SJCRH30 (cell line): ENCODE results near the gene BRIX1. TPM values are rescaled to one million over a fixed set of nuclear protein-coding genes. Genes with fewer than 3 reads are reported as not detected.
"Not testable (repeated sequence)": the region's sequence is repeated elsewhere in the genome, so short reads cannot be mapped to it uniquely, and the experiment has no call there.

ENCODE experiments used
- DNase-seq, 2 experiments: peaks; one replicate each; pipeline ENCODE4 v3.0.0-alpha.2; 2015 to 2020
- H3K27ac ChIP-seq: fragments of 250-450 bp; sonication (Bioruptor Pico); 2 replicates; pipeline ENCODE4 v1.5.1; 2020; ENCODE audit warnings: mild to moderate bottlenecking, moderate library complexity
- H3K27me3 ChIP-seq: fragments of 250-450 bp; sonication (Bioruptor Pico); 2 replicates; pipeline ENCODE4 v1.5.1; 2020; ENCODE audit warnings: mild to moderate bottlenecking, moderate library complexity
- H3K36me3 ChIP-seq: fragments of 250-450 bp; sonication (Bioruptor Pico); 2 replicates; pipeline ENCODE4 v1.5.1; 2020; ENCODE audit warnings: mild to moderate bottlenecking, moderate library complexity
- H3K4me1 ChIP-seq: fragments of 250-450 bp; sonication (Bioruptor Pico); 2 replicates; pipeline ENCODE4 v1.5.1; 2020; ENCODE audit warnings: mild to moderate bottlenecking, moderate library complexity
- H3K4me3 ChIP-seq: fragments of 250-450 bp; sonication (Bioruptor Pico); 2 replicates; pipeline ENCODE4 v1.5.1; 2020; ENCODE audit warnings: mild to moderate bottlenecking, moderate library complexity
- H3K9me3 ChIP-seq: fragments of 250-450 bp; sonication (Bioruptor Pico); replicated peaks from 2 replicates; pipeline ENCODE4 v1.5.1; 2020; ENCODE audit warnings: mild to moderate bottlenecking, moderate library complexity
- total RNA-seq: library from RNA; depleted of rRNA; stranded (reverse); fragments of >200 nt; shearing (Covaris generic); gene quantifications from 2 replicates; pipeline ENCODE4 v1.2.3, GENCODE V29; 2014

The BRIX1 gene
- total RNA-seq, 1 experiment from 2014 or later, result 161 TPM

DNA sequence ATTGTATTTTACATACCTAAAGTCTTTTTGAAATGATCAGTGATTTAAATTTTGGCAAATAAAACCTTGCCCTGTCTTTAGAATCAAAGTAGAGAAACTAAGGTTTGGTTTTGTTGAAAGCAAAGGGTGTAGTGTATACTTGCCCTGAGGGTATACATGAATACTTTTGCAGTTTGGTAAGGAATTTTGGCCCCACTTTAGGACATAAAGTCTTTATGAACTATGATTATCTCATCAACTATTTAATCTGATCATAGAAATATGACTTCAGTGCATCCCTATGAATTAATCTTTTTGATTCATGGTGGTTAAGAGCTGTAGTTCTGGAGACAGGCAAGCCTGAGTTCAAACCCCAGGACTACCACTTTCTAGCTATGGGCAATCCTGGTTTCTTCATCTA, 17.9 kb upstream of the BRIX1 start:
- no peak overlapping the region for H3K4me3 ChIP-seq
- H3K27me3 ChIP-seq, result no peaks in the 10 kb centered on the region

DNA sequence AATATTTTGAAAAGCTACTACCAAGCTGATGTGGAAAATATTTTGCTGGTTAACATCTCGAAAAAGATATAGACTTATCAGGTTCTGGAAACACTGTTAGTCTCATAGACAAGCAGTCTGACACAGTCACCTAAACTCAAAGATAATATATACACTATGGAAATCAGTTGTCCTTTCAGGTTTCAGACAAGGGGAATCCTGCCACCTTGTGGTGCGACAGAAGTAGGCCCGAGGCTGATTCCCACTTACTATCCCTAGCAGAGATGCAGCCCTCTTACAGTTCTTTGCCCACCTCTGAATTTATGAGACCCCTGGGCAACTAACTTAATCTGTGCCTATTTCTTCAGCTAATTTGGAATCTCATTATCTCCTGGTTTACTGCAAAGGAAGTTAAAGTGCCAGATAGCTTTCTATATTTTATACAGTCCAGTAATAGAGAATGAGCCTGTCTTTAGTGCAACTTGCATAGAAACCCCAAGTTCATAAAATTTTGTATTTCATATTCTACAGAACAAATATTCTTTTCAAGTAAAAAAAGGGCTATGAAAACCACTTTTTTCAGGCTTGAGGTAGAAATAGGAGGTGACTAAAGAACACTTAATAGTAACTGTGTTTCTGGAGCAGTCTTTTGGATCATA, 17.1 kb upstream of the BRIX1 start:
- no peaks in the 10 kb centered on the region for H3K4me1 ChIP-seq
- H3K36me3 ChIP-seq, result peaks cover 2% of the 10 kb centered on the region; the same call in 1 of the 2 replicates
- no peaks in the 10 kb centered on the region for H3K9me3 ChIP-seq
- peak; percentile 65 to 87 for DNase-seq
- no peak overlapping the region for H3K27ac ChIP-seq
- no peak overlapping the region for H3K4me3 ChIP-seq
- no peaks in the 10 kb centered on the region for H3K27me3 ChIP-seq

More for the DNA sequence above, 17.9 kb upstream of the BRIX1 start:
- Histone ChIP-seq H3K4me1 (no peaks in the 10 kb centered on the region), H3K9me3 (no peaks in the 10 kb centered on the region), H3K27ac (no peak overlapping the region), H3K36me3 (peaks cover 1% of the 10 kb centered on the region; the same call in 1 of the 2 replicates)
- DNase-seq, result no peak

DNA sequence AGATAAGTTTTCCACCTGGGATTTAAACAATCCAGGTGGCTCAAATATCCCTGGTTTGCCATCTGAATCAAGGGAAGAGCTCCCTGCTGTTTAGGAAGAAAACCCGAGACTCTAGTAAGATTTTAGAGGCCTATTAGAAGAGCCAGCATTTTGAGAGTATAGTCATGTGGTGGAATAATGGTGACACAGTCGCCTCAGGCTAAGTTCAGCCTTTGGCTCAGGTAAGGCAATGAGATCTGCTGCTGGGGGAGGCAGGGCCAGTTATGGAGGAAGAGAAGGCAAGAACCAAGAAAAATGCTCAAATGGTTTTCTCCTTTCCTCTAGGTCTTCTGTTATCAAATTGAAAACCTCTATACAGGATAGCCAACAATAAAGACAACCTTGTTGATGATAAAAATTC, 16.4 kb upstream of the BRIX1 start:
- Histone ChIP-seq H3K4me3 (no peak overlapping the region), H3K27me3 (no peaks in the 10 kb centered on the region), H3K4me1 (no peaks in the 10 kb centered on the region), H3K27ac (no peak overlapping the region), H3K9me3 (no peaks in the 10 kb centered on the region), H3K36me3 (peaks cover 2% of the 10 kb centered on the region; the same call in 1 of the 2 replicates)
- DNase-seq, result no peak

DNA sequence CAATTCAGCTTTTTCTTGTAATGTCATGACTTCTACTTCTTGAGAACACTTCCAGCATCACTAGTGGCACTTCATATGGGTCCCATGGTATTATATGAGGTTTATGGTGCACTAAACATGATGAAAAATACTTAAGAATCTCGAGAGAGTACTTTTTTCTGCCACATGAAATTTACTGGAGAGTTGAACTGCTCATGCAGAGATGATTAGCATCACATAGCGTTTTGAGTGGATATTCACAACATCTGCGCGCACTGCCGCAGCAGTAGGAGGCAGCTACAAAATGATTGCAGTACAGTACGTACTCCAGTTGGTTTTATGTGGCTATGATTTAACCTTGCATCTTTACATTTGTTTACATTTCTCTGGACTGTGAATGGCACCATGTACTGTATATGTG, 14.9 kb upstream of the BRIX1 start:
- Histone ChIP-seq H3K27me3 (no peaks in the 10 kb centered on the region), H3K27ac (no peak overlapping the region), H3K36me3 (peaks cover 6% of the 10 kb centered on the region; the same call in 1 of the 2 replicates), H3K9me3 (no peaks in the 10 kb centered on the region), H3K4me1 (no peaks in the 10 kb centered on the region), H3K4me3 (no peak overlapping the region)
- no peak for DNase-seq

DNA sequence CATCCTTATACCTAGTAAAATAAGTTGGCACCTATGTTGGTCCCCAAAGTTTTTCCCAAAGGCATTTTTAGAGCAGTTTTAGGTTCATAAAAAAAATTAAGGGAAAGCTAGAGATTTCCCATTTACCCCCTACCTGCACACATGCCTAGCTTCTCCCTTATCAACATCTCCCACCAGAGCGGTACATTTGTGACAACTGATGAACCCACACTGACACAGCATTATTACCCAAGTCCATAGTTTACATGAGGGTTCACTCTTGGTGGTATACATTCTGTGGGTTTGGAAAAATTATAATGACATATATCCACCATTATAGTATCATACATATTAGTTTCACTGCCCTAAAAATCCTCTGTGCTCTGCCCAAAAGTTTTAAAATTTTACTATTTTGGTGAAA, 12.3 kb upstream of the BRIX1 start:
- Histone ChIP-seq H3K4me1 (no peaks in the 10 kb centered on the region), H3K9me3 (no peaks in the 10 kb centered on the region), H3K27me3 (no peaks in the 10 kb centered on the region), H3K4me3 (no peak overlapping the region), H3K27ac (no peak overlapping the region), H3K36me3 (peaks cover 12% of the 10 kb centered on the region)
- no peak for DNase-seq

DNA sequence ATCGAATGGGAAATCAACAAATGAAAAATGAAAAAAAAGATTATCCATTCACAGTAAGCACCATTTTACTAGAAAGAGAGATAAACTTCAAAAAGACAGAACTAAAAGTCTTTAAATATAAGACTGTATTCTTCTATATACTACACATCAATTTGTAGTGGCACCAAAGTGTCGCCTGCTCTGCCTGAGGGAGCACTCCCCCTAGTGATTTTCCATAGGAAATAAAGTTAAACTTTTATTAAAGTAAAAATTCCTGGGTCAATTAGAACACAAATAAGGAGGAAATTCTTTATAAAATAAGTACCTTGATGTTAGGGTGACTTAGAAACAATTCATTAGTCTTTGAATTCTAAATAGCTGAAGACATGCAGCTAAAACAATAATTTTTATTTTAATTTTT, 9.9 kb upstream of the BRIX1 start:
- H3K27me3 ChIP-seq, result no peaks in the 10 kb centered on the region
- H3K4me1 ChIP-seq, result no peaks in the 10 kb centered on the region
- peak in 1 of 2 experiments; percentile 21 for DNase-seq
- peaks cover 25% of the 10 kb centered on the region for H3K36me3 ChIP-seq
- H3K27ac ChIP-seq, result no peak overlapping the region
- no peaks in the 10 kb centered on the region for H3K9me3 ChIP-seq
- H3K4me3 ChIP-seq, result no peak overlapping the region

DNA sequence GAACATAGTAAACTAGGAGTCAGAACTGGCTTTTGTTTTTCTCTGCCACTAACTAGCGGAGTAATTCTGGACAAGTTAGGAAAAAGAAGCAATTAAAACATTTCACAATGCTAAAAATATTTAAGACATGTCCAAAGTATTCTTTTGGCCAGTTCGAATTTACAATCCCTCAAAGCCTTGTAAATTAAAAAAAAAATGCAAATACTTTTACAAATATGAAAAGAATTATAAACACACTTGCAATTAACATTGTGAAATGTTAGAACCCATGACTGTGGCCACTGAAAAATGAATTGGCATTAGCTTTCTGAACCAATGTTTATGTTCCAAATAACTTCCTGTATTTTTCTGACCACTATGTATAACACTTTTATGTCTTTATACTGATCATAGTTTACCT, 2.4 kb upstream of the BRIX1 start:
- Histone ChIP-seq H3K4me1 (peaks cover 14% of the 10 kb centered on the region), H3K4me3 (no peak overlapping the region), H3K36me3 (peaks cover 38% of the 10 kb centered on the region), H3K27ac (no peak overlapping the region), H3K27me3 (no peaks in the 10 kb centered on the region), H3K9me3 (no peaks in the 10 kb centered on the region)
- DNase-seq, result no peak

DNA sequence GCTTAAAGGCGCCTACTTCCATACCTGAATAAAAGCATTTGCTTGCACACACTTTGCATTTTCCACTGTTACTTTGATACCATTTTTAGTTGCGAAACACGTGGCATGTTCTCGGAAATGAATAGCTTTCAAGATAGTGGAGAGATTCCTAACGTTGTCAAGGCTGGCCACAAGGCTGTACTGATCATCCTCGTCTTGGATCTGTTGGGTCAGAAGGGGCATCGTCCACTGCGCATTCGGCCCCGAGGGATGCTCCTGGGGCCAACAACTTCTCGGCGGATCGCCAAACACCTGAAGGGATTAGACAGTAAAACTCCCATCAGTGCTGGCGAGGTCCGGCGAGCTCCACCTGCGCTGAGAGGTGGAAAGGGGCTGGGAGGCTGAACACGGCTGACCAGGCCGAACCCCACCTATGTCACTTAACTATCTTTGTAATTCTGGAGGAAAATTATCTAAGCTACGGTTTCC, 806 bp upstream of the BRIX1 start:
- Histone ChIP-seq H3K9me3 (no peaks in the 10 kb centered on the region), H3K27ac (peak overlapping the region; percentile 86), H3K27me3 (no peaks in the 10 kb centered on the region), H3K36me3 (peaks cover 37% of the 10 kb centered on the region), H3K4me1 (peaks cover 14% of the 10 kb centered on the region), H3K4me3 (peak overlapping the region; percentile 97)
- peak in 1 of 2 experiments; percentile 13 for DNase-seq

DNA sequence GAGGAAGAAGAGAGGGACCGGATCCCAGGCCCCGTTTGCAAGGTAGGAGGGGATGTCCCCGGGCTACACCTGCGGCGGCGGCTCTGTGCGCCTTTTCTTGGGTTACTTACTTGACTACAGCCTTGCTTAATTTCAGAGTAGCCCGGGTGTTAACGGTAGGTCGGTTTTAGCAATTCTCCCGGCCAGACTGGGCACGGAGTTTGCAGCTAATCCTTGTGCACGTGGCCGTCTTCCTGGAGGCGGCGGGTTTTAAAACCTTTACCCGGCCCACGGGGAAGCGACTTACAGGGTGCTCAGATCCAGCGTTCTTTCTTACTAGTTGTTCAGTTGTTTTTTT, 313 bp downstream of the BRIX1 start:
- Histone ChIP-seq H3K9me3 (no peaks in the 10 kb centered on the region), H3K27ac (peak overlapping the region; percentile 86), H3K36me3 (peaks cover 45% of the 10 kb centered on the region)

DNA sequence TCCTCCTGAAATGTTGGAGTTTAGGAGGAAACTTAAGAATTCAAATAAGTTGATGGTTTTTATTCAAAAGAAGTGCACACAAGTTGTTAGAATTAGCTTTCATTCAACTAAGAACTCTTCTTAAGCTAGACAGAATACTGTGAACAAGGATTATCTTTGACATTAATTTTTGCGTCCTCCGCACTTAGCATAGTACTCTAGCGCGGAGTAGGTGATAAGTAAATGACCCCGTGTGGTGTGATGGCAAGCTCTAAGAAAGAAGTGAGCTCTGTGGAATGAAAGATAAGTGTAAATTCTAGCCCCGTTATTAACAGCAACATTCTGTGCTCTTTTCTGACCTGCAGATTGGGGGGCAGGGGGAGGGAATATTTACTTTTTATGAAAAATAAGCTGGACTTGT, 1.0 kb downstream of the BRIX1 start:
- peaks cover 14% of the 10 kb centered on the region for H3K4me1 ChIP-seq
- H3K9me3 ChIP-seq, result no peaks in the 10 kb centered on the region
- H3K27ac ChIP-seq, result peak overlapping the region; percentile 86; the same call in 1 of the 2 replicates
- no peak for DNase-seq
- peak overlapping the region; percentile 97 for H3K4me3 ChIP-seq
- peaks cover 45% of the 10 kb centered on the region for H3K36me3 ChIP-seq
- no peaks in the 10 kb centered on the region for H3K27me3 ChIP-seq

More for the DNA sequence above, 313 bp downstream of the BRIX1 start:
- H3K27me3 ChIP-seq, result no peaks in the 10 kb centered on the region
- peaks cover 14% of the 10 kb centered on the region for H3K4me1 ChIP-seq
- peak overlapping the region; percentile 97 for H3K4me3 ChIP-seq
- no peak for DNase-seq

DNA sequence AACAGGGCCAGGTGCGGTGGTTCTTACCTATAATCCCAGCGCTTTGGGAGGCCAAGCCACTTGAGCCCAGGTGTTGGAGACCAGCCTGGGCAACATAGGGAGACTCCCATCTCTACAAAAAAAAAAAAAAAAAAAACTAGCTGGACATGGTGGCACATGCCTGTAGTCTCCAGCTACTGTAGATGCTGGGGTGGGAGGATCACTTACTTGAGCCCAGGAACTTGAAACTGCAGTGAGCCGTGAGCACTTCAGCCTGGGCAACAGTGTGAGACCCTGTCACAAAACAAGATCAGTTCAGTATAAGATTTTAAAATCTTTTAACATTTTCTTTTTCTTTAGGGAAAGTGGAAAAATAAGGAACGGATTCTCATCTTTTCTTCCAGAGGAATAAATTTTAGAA, 2.5 kb downstream of the BRIX1 start:
- Histone ChIP-seq H3K27ac (no peak overlapping the region), H3K4me1 (peaks cover 16% of the 10 kb centered on the region), H3K36me3 (peaks cover 48% of the 10 kb centered on the region), H3K9me3 (no peaks in the 10 kb centered on the region), H3K27me3 (no peaks in the 10 kb centered on the region), H3K4me3 (no peak overlapping the region)
- no peak for DNase-seq

DNA sequence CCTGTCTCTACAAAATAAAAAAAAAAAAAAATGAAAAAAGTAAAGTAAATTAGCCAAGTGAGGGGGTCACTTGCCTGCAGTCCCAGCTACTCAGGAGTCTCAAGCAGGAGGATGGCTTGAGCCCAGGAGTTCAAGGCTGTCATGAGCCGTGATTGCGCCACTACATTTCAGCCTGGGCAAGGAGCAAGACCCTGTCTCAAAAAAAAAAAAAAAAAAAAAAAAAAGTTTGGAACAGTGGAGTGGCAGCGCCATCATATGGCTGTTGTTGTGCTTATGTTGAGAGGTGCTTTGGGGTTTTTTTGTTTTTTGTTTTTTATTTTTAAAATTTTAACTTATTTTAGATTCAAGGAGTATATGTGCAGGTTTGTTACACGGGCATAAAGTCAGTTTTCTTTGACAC, 3.6 kb downstream of the BRIX1 start:
- no peak for DNase-seq
- H3K4me3 ChIP-seq, result no peak overlapping the region
- peaks cover 11% of the 10 kb centered on the region for H3K4me1 ChIP-seq
- no peaks in the 10 kb centered on the region for H3K27me3 ChIP-seq
- no peak overlapping the region for H3K27ac ChIP-seq
- peaks cover 59% of the 10 kb centered on the region for H3K36me3 ChIP-seq
- no peaks in the 10 kb centered on the region for H3K9me3 ChIP-seq

DNA sequence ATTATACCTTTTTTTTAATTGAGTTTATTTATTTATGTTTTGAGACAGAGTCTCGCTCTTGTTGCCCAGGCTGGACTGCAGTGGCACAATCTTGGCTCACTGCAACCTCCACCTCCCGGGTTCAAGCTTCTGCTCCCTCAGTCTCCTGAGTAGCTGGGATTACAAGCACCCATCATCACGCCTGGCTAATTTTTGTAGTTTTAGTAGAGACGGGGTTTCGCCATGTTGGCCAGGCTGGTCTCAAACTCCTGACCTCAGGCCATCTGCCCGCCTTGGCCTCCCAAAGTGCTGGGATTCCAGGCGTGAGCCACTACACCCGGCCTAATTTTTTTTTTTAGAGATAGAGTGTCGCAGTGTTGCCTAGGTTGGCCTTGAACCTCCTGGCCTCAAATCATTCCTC, 7.7 kb downstream of the BRIX1 start:
- H3K9me3 ChIP-seq, H3K27ac ChIP-seq, H3K4me1 ChIP-seq, H3K4me3 ChIP-seq, H3K27me3 ChIP-seq, DNase-seq: not testable (repeated sequence)
- H3K36me3 ChIP-seq, result peaks cover 83% of the 10 kb centered on the region

DNA sequence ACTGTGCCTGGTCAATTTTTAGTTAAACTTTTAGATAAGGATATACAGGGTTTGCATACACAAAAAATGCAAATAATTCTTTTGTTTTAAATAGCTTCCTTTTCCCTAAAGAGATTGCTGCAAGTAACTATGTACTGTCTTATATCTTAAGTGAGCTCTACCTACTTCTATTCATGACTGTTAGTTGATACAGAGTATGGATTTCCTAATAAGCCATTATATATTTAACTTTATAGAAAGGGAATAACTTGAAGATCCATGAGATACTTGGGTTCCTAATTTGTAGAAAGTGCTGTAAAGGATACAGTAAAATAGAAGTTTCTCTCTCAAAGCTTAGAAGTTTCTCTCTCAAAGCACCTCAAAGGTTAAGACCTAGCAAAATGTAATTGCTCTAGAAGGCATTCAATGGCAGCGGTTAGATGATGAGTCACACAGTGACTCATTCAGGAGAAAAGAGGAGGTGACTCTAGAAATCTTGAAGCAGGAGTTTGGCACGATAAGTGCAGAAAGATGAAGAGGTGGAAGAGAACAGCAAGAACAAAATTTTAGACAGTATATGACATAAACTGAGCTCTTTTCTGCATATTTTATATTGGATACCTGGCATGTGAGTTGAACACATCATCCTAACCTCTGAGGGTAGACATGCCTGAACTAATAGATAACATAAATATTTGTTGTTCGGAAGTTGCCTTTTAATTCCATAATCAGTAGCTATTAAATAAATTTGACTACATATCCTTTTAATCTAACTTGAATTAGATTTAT, 8.4 kb downstream of the BRIX1 start:
- no peak overlapping the region for H3K27ac ChIP-seq

DNA sequence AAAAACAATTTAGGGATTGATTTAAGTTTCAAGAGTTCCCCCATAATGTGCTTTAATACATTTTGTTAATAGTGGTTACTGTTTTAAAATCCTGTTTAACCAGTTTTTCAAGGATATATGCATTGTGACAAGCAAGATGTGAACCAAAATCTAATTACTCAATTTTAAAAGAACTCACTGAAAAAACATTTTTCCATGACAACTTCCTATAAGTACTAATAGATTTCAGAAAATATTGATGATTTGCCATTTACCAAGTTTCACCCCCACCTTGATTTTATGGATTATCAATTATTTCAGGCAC, 8.9 kb downstream of the BRIX1 start:
- Histone ChIP-seq H3K4me1 (peaks cover 6% of the 10 kb centered on the region; the same call in 1 of the 2 replicates), H3K27ac (no peak overlapping the region), H3K9me3 (no peaks in the 10 kb centered on the region), H3K36me3 (peaks cover 76% of the 10 kb centered on the region), H3K4me3 (no peak overlapping the region), H3K27me3 (no peaks in the 10 kb centered on the region)
- no peak for DNase-seq

More for the DNA sequence above, 8.4 kb downstream of the BRIX1 start:
- Histone ChIP-seq H3K4me1 (peaks cover 6% of the 10 kb centered on the region; the same call in 1 of the 2 replicates), H3K9me3 (no peaks in the 10 kb centered on the region), H3K36me3 (peaks cover 81% of the 10 kb centered on the region), H3K27me3 (no peaks in the 10 kb centered on the region), H3K4me3 (no peak overlapping the region)
- no peak for DNase-seq
